Superior temporal gyrus (tissue), 1 donor: ENCODE measurements around the gene CCDC88C.
A peak's percentile ranks its signal among the peaks of the same experiment; 100 is the strongest.
"Not testable (repeated sequence)": the region's sequence is repeated elsewhere in the genome, so short reads cannot be mapped to it uniquely, and the experiment has no call there.

Source experiments
- DNase-seq: peaks from one replicate; pipeline ENCODE4 v3.0.0-alpha.2; 2016; ENCODE audit errors: extremely low spot score

Gene CCDC88C

DNA sequence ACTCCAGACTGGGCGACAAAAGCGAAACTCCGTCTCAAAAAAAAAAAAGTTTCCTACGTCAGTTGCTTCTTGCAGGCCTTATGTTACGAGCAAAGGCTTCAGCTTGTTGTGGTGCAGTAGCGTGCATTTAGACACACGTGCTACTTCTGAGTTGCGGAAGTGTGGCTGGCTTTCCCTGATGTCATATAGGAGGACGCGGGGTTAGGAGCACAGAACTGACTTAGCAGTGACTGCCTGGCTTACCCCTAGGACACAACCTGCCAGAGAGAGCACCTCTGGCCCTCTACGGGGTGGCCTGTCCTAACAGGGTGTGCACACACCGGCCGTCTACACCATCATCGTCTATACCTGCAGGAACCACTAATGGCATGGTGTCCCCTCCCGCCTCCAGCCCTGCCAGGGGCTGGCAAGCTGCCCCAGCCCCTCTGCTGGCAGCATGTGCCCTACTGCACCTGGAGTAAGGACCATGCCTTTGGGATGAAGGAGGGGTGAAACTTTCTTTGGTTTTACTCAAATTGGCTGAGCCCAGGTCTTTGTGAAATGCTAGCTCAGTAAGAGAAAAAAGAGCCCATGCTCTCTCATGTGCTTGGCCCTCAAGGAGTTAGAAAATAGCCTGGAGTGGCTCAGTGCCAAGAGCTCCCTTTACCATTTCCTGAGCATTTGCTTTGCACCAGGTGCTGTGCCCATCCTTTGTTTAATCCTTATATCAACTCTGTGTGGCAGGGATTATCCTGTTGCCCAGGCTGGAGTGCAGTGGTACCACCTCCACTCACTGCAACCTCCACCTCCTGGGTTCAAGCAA, 171.4 kb downstream of the CCDC88C start:
- DNase-seq: no peak

DNA sequence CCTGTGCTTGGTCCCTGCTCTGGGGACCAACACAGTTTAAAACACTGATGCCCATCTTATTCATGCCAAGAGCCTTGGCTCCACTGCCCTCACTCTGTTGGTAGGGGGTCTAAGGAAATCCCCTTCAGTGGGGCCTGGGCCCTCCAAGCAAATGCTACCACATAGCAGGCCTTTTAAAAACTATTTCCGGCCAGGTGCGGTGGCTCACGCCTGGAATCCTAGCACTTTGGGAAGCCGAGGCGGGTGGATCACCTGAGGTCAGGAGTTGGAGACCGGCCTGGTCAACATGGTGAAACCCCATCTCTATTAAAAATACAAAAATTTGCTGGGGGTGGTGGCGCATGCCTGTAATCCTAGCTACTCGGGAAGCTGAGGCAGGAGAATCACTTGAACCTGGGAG, 172.0 kb downstream of the CCDC88C start:
- DNase-seq: not testable (repeated sequence)

DNA sequence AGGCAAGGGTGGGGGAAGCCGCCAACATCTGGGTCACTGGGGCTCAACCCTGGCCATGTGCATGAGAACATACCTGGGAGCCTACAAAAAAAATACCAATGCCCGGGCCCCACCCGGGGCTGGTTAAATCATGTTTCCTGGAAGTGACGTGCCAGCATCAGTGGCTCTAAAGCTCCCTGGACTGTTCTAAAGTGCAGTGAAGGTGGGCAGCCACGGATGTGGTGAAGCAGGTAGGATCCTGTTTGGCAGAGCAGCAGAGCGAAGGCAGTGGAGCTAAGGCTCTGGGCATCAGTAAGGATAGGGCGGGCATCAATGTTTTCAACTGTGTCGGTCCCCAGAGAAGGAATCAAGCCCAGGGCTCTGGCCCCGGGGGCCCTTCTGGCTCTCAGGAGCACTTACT, 172.6 kb downstream of the CCDC88C start:
- DNase-seq: no peak

DNA sequence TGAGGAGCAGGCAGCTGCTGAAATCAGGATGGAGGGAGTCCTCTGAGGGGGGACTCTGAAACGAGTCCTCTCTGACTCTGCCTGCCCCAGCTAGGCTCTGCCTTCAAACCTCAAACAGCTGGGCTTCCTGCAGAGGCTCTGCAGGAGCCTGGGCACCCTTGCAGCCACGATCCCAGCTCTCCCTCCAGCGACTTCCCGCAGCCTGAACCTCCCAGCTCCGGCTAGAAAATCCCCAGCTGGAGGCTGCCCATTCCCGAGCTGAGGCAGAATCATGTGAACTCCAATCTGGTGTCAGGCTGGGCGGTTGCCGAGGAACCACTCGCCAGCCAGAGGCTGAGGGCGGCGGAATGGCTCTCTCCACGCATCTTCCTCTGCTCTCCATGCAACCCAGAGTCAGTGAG, 173.1 kb downstream of the CCDC88C start, which contains the start of gene GPR68:
GPR68 (minus strand) TSS at position 204 of the 401 bp plus-strand sequence. CDS start 9,654 bp downstream, outside the sequence.
- peak; percentile 68 for DNase-seq

DNA sequence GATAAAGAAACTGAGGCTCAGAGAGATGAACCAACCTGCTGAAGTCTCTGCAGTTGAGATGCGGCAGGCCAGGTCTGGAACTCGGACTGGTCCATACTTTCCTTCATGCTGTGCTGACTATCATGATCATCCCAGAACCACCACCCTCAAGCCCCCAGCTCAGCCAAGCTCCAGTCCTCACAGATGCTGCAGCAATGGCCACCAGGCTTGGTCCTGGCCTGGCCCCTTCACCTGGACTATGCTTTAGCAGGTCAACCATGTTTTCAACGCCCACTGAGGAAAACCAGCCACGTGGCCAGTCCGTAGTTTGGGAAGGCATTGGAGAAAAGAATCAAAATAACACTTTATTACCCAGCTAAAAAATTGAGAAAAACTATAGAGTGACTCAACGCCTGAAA, 174.5 kb downstream of the CCDC88C start:
- DNase-seq: no peak

DNA sequence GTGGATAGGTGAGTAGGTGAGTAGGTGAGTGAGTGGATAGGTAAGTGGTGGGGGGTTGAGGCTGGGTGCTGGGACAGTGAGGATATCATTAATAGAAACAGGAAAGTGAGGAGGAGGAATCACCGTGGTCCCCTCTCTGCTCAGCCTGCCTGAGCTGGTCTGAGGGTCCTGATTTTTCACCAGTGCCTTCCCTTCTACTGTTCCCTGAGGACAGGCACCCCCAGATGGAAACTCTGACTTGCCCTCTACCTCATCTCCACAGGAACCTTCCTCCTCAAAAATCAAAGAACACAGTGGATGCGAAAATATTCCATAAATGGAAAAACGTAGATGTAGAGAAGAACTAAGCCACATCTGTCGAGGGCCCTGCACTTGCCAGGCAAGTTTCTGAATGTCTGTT, 175.0 kb downstream of the CCDC88C start:
- no peak for DNase-seq

DNA sequence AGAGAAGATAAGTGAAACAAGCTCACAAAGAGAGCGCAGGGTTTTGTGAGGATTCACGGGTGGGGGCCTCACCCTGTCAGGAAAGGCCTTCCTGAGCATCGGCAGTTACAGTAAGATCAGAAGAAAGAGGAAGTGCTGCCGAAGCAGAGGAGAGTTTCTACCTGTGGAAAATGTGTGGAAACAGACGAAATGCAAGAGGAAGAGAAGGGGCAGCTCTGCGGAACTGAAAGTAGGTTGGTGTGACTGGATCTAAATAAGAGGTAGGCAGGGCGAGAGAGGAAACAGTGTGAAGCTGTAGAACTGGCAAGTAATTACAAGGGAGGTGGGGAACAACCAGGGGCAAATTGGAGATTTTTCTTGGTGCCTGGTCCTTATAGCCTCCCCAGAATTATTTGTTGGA, 175.8 kb downstream of the CCDC88C start:
- no peak for DNase-seq

DNA sequence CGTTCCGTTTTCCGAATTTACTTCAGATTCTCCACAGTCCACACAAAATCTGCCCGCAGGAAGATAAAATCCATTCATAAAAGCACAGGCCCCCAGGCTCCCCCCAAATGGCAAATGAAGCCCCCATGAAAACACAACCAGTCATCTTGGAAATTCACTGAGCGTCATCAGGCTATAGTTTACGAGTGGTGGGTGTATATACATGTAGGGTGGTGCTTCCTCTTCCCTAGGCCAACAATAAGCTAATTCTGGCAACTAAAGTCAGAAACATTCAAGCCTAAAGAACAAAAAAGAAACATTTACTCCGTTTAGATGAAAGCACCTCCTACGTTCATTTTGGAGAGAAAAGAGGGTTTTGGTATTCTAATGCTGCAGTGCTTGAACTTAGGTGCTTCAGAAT, 179.0 kb downstream of the CCDC88C start:
- DNase-seq: no peak

DNA sequence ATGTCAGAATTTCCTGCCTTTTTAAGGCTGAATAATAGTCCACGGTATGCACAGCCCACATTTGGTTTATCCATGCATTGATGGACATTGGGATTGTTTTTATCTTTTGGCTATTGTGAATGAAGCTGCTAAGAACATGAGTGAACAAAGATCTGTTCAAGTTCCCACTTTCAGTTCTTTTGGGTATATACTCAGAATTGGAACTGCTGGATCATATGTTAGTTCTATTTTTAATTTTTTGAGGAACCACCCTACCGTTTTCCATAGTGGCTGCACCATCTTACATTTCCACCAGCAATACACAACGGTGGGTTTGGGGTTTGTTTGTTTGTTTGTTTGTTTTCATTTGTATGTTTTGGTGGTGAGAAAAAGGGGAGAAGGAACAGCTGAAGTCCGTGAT, 179.5 kb downstream of the CCDC88C start:
- no peak for DNase-seq

DNA sequence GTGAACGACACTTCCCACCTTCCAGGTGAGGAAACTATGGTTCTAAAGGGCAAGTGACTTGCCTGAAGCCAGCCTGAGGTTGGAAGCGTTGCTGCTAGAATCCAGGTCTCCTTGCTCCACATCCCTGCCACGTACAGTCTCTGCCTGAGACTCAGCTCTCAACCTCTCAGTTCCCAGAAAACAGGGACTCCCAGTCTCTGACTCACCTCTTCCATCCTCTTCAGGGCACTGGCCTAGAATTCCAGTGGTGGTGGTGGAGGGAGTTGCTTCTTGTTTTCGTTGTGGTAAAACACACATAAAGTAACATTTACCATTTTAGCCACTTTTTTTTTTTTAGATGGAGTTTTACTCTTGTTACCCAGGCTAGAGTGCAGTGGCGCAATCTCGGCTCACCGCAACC, 180.4 kb downstream of the CCDC88C start:
- no peak for DNase-seq

DNA sequence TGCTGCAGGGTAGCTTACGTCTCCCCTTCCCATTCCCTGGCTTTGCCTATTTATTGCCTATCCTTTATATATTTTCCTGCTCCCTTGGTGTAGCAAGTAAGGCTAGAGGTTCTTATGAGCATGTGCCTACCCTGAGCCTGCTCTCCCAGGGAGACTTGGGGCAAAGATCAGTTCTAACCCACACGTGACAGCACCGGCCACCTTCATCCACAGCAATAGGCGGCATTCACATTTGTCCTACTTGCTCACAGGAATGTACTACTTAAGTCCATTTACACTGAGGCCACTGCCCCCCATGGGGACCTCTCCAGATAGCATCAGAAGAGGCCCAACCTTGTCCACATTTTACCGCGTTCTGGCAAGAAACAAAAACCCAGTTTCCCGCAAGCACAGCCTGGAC, 181.8 kb downstream of the CCDC88C start:
- DNase-seq: no peak

DNA sequence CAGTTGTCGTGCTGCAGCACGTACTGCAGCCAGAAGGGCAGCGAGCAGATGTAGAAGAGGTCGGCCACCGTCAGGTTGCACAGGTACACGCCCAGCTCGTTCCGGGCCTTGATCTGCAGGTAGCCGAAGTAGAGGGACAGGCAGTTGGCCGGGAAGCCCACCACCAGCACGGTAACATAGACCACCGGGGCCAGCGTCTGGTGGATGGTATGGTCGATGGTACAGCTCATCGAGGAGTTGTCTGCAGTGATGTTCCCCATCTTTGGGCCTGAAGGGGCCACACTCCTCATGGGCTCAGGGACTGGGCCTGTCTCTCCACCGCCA, 182.9 kb downstream of the CCDC88C start:
- no peak for DNase-seq

DNA sequence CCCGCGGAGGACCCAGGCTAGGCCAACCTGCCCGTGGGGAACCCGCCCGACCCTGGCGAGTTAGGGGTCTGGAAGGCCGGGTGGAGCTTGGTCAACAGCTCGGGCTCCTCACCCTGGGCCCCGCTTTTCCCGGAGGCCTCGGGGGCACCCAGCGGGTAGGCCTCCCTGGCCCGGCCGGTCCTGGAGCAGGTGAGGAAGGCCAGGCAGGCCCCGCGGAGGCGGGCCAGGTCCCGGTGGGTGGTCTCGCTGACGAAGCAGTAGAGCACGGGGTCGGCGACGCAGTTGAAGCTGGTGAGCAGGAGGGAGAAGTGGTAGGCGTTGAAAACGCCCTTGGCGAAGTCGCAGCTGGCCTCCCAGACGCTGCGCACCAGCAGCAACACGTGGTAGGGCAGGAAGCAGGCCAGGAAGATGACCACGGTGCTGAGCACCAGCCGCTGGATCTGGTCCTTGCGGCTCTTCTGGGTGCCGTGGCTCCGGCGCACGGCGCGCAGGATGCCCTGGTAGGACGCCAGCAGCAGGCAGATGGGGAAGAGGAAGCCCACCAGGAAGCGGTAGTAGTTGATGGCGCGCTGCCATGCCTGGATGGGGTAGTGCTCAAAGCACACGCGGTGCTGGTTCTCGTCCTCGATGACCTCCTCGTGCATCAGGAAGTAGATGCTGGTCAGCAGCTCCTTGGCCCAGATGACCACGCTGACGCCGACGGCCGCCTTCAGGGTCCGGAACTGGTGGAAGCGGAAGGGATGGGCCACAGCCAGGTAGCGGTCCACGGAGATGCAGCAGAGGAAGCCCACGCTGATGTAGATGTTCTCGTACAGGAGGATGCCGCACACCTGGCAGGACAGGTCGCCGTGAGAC, 183.5 kb downstream of the CCDC88C start:
- no peak for DNase-seq

DNA sequence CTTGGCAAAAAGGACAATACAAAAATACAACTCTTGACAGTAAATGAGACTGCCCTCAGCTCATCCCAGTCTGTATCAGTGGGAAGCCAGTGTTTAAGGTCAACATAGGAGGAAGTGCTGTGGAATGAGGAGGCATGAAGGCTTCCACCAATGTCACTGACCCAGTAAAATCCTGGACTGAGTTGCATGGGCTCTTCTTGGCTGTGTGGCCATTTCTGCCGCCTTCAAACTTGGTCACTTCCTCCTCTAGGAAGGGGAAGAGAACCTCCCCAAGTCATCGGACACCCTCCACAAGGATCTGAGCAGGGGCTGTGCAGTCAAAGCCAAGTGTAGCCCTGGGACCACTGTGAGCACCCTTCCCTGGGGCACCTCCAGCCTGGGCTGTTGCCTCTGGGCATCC, 185.0 kb downstream of the CCDC88C start:
- DNase-seq: no peak

DNA sequence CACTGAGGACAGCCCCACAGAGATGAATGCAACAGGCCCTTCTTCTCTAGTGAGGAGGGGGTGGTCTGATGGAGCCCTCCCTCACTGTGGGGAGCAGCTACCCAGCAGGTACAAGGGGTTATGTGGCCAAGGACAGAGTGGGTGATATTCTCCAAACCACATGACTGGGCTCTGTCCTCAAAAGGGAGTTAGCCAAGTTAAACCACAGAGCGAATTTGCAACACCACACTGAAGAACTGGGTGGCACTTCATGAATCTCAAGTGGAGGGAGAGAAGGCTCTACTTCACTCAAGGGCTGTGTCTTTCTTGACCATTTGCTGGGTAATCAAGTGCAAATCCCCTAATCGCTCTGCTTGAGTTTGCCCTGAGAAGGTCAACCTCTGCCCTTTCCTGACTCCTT, 185.6 kb downstream of the CCDC88C start:
- no peak for DNase-seq

DNA sequence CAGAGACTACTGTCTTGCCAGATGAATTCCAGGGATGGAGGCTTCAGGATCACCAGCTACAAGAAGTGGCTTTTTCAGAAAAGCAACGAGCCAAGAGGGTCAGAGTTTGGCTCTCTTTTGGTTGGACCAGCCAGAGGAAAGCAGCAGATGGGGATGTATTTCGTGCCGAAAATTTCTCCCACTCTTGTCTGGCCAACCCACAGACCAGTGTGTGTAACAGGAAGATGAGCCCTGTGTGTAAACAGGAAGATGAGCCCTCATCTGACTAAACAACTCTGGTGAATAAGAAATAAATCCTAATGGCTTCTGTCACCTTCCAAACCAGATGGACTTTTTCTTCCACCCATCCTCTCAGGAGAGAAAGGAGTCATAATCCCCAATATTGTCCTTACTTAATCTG, 186.2 kb downstream of the CCDC88C start:
- DNase-seq: no peak

DNA sequence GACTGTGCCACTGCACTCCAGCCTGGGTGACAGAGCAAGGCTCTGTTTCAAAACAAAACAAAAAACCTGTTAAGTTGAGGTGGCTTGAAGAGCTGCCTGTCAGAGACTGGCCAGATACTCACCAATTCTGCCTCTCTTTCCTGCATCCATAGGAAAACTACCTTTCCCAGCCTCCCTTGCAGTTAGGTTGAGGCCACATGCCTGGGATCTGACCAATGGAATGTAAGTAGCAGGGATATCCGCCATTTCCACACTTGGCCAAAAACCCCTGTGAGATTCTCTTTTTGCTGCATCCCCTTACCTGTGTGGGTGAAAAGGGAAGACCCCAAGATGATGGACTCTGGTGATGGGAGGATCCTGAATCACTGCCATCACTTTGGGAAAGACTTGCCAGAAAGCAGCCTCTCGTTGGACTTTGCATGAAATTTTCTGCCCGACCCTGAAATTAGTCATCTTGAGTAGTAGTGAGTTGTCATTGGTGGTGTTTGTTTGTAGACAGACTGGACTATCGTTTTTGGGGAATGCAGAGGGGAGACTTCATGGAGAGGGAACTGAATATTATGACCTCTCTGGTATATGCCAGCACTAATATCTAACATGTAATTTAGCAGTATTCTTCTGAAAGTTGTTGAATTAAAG, 187.1 kb downstream of the CCDC88C start:
- no peak for DNase-seq

DNA sequence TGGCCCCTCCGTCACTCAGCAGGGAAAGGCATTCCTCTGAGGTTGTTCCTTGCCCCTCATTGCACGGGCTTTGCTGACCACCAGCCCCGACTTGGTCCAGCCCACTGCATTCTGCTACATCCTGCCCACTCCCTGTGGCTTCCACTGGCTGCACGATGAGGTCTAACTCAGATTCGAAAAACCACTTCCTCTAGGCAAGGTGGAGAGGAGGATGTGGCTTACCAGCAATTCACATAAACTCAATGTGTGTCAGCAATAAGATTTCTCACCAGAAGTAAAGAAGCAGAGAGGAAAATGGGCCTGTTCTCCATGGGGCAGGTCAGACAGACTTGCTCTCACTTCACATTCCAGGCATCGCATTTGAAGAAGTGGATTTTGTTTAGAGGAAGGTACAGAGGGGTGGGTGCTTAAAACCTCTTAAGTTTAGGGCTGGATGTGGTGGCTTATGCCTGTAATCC, 187.8 kb downstream of the CCDC88C start:
- no peak for DNase-seq

DNA sequence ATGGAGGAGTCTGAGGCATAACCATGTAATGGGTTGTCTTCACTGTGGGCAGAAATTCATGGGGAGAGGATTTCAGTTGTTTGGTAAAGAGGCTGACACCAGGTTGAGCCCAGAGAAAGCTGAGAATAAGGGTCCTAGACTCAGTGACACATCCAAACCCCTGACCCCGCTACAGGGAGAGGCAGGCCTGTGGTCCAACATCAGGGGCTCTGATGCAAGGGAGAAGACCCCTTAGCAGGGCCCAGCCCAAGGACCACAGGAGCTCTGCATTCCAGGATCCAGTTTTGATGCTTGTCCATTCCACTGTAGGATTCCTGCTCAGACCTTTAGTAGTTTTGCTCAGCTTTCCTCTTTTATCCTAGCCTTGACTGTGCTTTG, 188.6 kb downstream of the CCDC88C start:
- DNase-seq: no peak

DNA sequence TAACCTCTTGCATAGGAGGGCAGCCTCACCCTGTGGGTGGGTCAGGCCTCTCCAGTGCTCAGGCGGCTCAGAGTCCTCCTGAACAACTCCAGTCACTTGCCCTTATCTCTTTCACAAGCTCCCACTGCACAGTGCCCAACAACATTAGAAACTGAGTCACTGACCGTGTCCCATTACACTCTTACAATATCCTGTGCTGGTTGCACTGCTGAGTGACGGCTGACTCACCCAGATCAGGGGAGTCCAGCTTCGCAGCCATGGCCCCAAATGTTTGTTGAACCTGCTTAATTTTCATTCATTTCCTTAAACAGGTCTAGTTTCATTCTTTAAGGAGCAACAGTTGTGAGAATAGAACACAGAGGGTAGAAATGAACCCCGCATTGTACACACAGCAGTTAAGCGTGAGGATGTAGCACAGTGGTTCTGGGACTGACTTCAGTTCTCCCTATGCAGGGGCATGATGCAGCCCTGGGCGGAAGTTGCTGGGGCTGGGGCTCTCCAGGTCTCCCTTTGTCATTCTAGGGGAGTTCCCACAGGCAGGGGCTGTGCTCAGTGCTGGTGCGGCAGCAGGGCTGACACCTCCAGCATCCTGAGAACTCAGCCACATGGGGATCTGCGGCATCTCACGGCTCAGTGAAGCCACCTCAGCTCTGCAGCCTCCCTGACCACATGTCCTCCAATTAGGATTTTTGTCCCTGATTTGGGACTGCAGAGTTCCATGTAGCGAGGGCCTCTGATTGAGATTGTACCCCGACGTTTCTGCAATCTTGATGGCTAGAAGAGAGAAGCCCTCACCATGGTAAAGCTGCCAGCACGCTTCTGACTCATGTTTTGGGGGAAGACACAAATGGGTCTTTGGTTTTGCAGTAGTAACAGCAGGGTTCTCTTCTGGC, 189.3 kb downstream of the CCDC88C start:
- no peak for DNase-seq

DNA sequence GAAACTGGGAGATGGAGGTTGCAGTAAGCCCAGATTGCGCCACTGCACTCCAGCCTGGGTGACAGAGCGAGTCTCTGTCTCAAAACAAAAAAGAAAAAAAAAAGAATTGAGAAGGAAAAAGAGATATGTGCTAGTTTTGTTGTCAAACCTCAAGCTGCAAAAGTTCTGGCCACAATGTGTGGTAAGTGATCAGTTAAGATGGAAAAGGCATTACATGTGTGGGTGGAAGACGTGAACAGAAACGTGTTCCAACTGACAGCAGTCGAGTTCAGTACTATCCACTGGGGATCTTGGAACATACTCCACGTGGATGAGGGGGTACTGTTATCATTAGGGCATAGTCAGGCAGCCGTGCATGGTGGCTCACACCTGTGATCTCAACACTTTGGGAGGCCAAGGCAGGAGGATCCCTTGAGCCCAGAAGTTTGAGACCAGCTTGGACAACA, 190.4 kb downstream of the CCDC88C start:
- no peak for DNase-seq
